HEK293T (cell line): ENCODE results near the gene COL28A1.

ENCODE experiments used
- CTCF ChIA-PET: fragments of 350-600 bp; formaldehyde crosslinking; extraction: SDS; loops from one replicate; lab custom pipeline; 2021; ENCODE audit warnings: antibody characterized with exemption, inconsistent platforms; lab: Yijun Ruan, JAX
- POLR2A ChIA-PET: fragments of 350-600 bp; formaldehyde crosslinking; extraction: SDS; loops from one replicate; lab custom pipeline; 2020; ENCODE audit warnings: antibody characterized with exemption, inconsistent platforms; lab: Yijun Ruan, JAX
- DNase-seq: peaks from one replicate; pipeline ENCODE4 v3.0.0; 2012; ENCODE audit warnings: mixed read lengths; ENCODE audit errors: extremely low spot score
- ARNT ChIP-seq: fragments of 450-650 bp; IDR thresholded peaks from 2 replicates; pipeline ENCODE4 v1.6.1; 2017; ENCODE audit warnings: mild to moderate bottlenecking
- BHLHE40 ChIP-seq: fragments of 450-650 bp; IDR thresholded peaks from 2 replicates; pipeline ENCODE4 v1.6.1; 2016; ENCODE audit warnings: mild to moderate bottlenecking, moderate library complexity, borderline replicate concordance
- CTBP1 ChIP-seq: fragments of 450-650 bp; IDR thresholded peaks from 2 replicates; pipeline ENCODE4 v1.6.1; 2016; ENCODE audit warnings: borderline replicate concordance
- ELF4 ChIP-seq: fragments of 450-650 bp; IDR thresholded peaks from 2 replicates; pipeline ENCODE4 v1.6.1; 2017; ENCODE audit warnings: antibody characterized with exemption
- FOXA1 ChIP-seq: fragments of 450-650 bp; IDR thresholded peaks from 2 replicates; pipeline ENCODE4 v1.6.1; 2016; ENCODE audit warnings: mild to moderate bottlenecking
- FOXK2 ChIP-seq: fragments of 450-650 bp; IDR thresholded peaks from 2 replicates; pipeline ENCODE4 v1.6.1; 2016; ENCODE audit warnings: mild to moderate bottlenecking
- FOXM1 ChIP-seq: fragments of 450-650 bp; IDR thresholded peaks from 2 replicates; pipeline ENCODE4 v1.6.1; 2017; ENCODE audit warnings: mild to moderate bottlenecking, borderline replicate concordance
- HDGF ChIP-seq: fragments of 450-650 bp; IDR thresholded peaks from 2 replicates; pipeline ENCODE4 v1.6.1; 2017; ENCODE audit warnings: antibody characterized with exemption, borderline replicate concordance
- L3MBTL2 ChIP-seq: fragments of 450-650 bp; conservative IDR thresholded peaks from 2 replicates; pipeline ENCODE4 v1.6.1; 2016; ENCODE audit warnings: mild to moderate bottlenecking
- LEF1 ChIP-seq: fragments of 450-650 bp; IDR thresholded peaks from 2 replicates; pipeline ENCODE4 v1.6.1; 2017; ENCODE audit warnings: mild to moderate bottlenecking, borderline replicate concordance
- NFRKB ChIP-seq: fragments of 450-650 bp; IDR thresholded peaks from 2 replicates; pipeline ENCODE4 v1.6.1; 2016; ENCODE audit warnings: mild to moderate bottlenecking, moderate library complexity
- SP1 ChIP-seq: fragments of 450-650 bp; IDR thresholded peaks from 2 replicates; pipeline ENCODE4 v1.6.1; 2017
- SUZ12 ChIP-seq: fragments of 450-650 bp; IDR thresholded peaks from 2 replicates; pipeline ENCODE4 v1.6.1; 2016; ENCODE audit warnings: mild to moderate bottlenecking
- TARDBP ChIP-seq: fragments of 450-650 bp; IDR thresholded peaks from 2 replicates; pipeline ENCODE4 v1.6.1; 2016
- ZNF384 ChIP-seq: fragments of 450-650 bp; IDR thresholded peaks from 2 replicates; pipeline ENCODE4 v1.6.1; 2016
- TF ChIP-seq, protein P1 (sequence below): fragments of 450-650 bp; IDR thresholded peaks from 2 replicates; pipeline ENCODE4 v1.6.1; 2016

COL28A1 gene

DNA sequence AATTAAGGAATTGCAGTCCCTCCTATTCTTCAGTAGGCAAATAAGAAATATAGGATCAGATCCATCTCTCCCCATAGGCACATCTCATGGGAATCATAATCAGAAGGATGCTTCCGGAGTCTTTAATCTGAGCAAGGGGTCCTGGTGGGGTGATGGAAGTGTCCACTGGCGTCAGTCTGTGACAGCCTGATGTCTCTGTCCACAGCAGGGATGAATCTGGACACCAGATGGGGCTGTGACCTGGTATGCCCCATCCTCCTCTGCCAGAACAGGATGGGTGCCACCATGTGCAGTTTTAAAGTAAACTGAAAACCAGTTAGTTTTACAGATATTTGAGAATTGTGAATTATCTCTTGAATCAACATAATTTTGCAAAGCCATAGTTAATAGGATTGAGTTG lies 204.7 kb downstream of the COL28A1 start:
- TF ChIP-seq FOXK2 = no peak
- no peak for TF ChIP-seq SUZ12
- no peak for TF ChIP-seq HDGF
- no peak for TF ChIP-seq ARNT
- TF ChIP-seq ELF4 = no peak
- DNase-seq = no peak
- ChIA-PET CTCF (no interaction called here), POLR2A (no interaction called here)

DNA sequence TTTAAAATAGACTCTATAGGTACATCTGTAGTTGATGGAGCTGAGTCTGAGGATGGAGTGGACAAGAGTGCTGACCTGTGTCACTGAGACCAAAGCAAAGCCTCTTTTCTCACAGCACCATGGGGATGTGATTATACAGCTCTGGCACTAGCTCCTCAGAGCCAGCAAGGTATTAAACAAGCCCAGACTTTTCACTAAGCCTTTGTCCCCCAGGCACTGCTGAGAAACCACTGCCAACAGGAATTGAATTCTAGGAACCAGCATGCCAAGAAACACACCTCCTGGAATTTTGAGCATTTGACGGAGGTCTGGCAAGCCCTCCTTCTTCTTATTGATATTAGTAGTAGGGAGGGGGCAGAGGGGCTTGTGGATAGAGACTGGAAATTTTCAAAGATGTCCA lies 206.3 kb downstream of the COL28A1 start:
- ChIA-PET POLR2A (no interaction called here), CTCF (no interaction called here)
- DNase-seq = no peak
- TF ChIP-seq L3MBTL2 = no peak
- TF ChIP-seq FOXA1 = no peak

DNA sequence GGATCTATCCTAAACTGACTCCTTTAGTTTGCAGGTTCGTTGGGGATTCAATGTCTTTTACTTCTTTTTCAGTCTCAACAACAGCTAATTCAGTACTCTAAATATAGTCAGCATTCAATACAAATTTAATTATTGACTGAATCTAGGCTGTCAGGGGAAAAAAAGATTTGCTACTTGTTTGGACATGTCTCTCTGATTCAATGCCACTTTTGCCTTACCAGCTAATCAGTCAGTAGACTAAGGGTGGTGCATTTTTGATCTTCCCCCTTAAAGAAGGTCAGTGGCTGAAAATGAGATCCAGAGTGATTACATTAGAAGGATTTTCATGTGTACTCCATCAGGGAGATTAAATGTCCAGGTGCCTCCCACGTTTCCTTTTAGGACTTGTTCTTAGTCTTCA lies 208.2 kb downstream of the COL28A1 start:
- TF ChIP-seq, protein P1, sequence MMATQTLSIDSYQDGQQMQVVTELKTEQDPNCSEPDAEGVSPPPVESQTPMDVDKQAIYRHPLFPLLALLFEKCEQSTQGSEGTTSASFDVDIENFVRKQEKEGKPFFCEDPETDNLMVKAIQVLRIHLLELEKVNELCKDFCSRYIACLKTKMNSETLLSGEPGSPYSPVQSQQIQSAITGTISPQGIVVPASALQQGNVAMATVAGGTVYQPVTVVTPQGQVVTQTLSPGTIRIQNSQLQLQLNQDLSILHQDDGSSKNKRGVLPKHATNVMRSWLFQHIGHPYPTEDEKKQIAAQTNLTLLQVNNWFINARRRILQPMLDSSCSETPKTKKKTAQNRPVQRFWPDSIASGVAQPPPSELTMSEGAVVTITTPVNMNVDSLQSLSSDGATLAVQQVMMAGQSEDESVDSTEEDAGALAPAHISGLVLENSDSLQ = no peak
- no peak for TF ChIP-seq NFRKB
- TF ChIP-seq HDGF = no peak
- no peak for TF ChIP-seq CTBP1
- no peak for TF ChIP-seq SUZ12
- no peak for TF ChIP-seq FOXM1
- TF ChIP-seq ELF4 = no peak
- TF ChIP-seq FOXA1 = no peak
- TF ChIP-seq FOXK2 = no peak
- no peak for TF ChIP-seq L3MBTL2
- no peak for TF ChIP-seq ARNT
- TF ChIP-seq ZNF384 = no peak
- TF ChIP-seq SP1 = no peak
- no peak for TF ChIP-seq TARDBP
- no peak for TF ChIP-seq LEF1
- no peak for TF ChIP-seq BHLHE40
- DNase-seq = no peak
- CTCF ChIA-PET = no interaction called here
- POLR2A ChIA-PET = no interaction called here

DNA sequence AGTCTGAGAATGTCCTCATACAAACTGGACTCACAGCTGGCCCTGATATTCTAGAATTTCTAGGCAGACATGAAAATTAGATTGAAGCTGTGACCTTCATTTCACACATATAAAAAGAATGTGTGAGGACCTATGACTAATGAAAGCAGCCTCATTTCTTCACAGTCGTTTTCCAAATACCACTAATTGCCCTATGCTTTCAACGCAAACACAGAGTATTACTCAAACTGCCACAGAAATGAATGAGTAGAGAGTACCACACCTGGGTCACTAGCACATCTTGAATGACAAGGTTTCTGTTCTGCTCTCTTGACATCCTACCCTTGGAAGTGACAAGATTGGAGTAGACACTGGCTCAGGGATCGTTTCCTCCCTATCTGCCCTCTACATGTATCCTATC lies 211.0 kb downstream of the COL28A1 start:
- ChIA-PET CTCF (no interaction called here), POLR2A (no interaction called here)
- no peak for DNase-seq
- no peak for TF ChIP-seq BHLHE40
- no peak for TF ChIP-seq L3MBTL2
- TF ChIP-seq NFRKB = no peak
- TF ChIP-seq, protein P1 = no peak
- no peak for TF ChIP-seq FOXM1
- TF ChIP-seq FOXA1 = no peak
- no peak for TF ChIP-seq CTBP1
- no peak for TF ChIP-seq ZNF384
- no peak for TF ChIP-seq HDGF
- no peak for TF ChIP-seq LEF1
- TF ChIP-seq TARDBP = no peak
- TF ChIP-seq SUZ12 = no peak

DNA sequence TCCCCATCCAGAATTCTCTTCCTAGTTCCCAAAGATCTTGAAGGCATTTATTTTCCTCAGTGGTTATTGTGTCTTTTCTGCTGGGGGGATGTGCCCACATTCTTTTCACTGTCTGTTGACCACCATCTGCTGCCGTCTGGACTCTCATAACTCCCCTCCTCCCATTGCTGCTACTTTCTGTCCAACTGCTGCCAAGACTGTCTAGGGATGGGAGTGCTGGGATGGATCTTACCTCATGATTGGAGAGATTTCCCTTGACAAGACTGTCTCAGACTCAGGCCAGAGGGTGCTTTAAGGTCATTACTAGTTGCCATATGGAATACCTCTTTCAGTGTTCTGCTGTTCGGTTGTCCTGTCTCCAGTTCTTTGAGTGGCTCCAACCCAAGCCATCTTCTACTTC lies 211.8 kb downstream of the COL28A1 start:
- CTCF ChIA-PET = no interaction called here
- no peak for DNase-seq
- TF ChIP-seq, protein P1 = no peak
- no peak for TF ChIP-seq NFRKB
- no peak for TF ChIP-seq TARDBP
- no peak for TF ChIP-seq FOXA1
- no peak for TF ChIP-seq FOXM1
- no peak for TF ChIP-seq CTBP1
- no peak for TF ChIP-seq ARNT
- no peak for TF ChIP-seq HDGF
- POLR2A ChIA-PET = no interaction called here

DNA sequence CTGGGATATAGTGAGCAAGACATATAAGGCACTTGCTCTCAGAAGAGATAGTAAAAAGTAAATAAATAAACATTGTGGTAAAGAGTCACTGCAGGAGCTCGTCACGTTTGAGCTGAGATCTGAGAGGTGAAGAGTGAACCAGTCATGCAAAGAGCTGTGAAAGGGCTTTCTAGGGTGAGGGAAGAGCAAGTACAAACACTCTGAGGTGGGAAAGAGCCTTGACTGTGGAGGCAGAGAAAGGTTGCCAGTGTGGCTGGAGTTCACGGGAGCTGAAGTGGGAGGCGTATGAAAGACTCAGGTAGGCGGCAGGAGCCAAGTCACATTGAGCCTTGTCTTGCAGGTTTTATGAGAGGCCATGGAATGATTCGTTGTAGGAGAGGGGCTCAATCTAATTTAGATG lies 212.3 kb downstream of the COL28A1 start:
- POLR2A ChIA-PET = no interaction called here
- CTCF ChIA-PET = no interaction called here
- no peak for DNase-seq
- TF ChIP-seq ELF4 = no peak
- no peak for TF ChIP-seq FOXA1
- TF ChIP-seq L3MBTL2 = no peak
- no peak for TF ChIP-seq LEF1
- TF ChIP-seq HDGF = no peak
- TF ChIP-seq CTBP1 = no peak
- no peak for TF ChIP-seq FOXK2
- TF ChIP-seq BHLHE40 = no peak
- TF ChIP-seq, protein P1 = no peak
- no peak for TF ChIP-seq ZNF384
- no peak for TF ChIP-seq FOXM1
- no peak for TF ChIP-seq ARNT
- no peak for TF ChIP-seq SUZ12
- TF ChIP-seq TARDBP = no peak
- TF ChIP-seq SP1 = no peak
- TF ChIP-seq NFRKB = no peak

DNA sequence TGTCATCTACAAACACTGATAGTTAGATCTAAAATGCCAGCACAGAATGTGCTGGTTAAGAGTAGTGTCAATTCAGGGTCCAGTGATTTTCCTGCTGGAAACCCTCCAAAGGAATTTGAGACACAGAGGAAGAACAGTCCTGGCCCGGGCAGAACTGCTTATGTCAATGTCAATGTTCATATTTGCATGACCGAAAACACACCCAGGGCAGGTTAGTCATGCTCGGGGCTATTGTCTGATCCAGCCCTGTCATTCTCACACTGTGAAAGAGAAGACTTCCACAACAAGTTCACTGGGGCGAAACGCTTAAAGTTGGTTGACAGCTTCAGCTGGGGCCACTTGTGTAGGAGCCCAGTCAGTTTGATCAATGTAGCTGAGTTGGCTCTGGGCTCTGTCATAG lies 214.0 kb downstream of the COL28A1 start:
- ChIA-PET POLR2A (no interaction called here), CTCF (no interaction called here)
- DNase-seq = no peak
- TF ChIP-seq FOXA1 (no peak), FOXM1 (no peak), L3MBTL2 (no peak), ARNT (no peak), BHLHE40 (no peak), SUZ12 (no peak), ZNF384 (no peak), LEF1 (no peak), ELF4 (no peak), FOXK2 (no peak), SP1 (no peak), TARDBP (no peak), CTBP1 (no peak), HDGF (no peak), NFRKB (no peak)
- TF ChIP-seq, protein P1 = no peak
